OCI-LY7 (cell line): ENCODE measurements around the gene ARSJ. TPM values are rescaled to one million over a fixed set of nuclear protein-coding genes. Genes with fewer than 3 reads are reported as not detected.
A peak's percentile ranks its signal among the peaks of the same experiment; 100 is the strongest.

Experiments used
- BruUV-seq: library from RNA; stranded (reverse); fragments of 400-500 nt; replicated peaks from 2 replicates; lab custom pipeline; 2021; lab: Mats Ljungman, UMichigan
- CTCF ChIA-PET: fragments of 300-600 bp; sonication (Branson Sonifier 250); formaldehyde crosslinking; loops from one replicate; lab custom pipeline; 2022; ENCODE audit warnings: antibody characterized with exemption; ENCODE audit not compliant: unreplicated experiment; lab: Charles Lee
- POLR2A ChIA-PET: fragments of 300-600 bp; sonication (Branson Sonifier 250); formaldehyde crosslinking; loops from one replicate; lab custom pipeline; 2022; ENCODE audit warnings: antibody characterized with exemption; lab: Charles Lee
- DNase-seq: peaks from one replicate; pipeline ENCODE4 v3.0.0-alpha.2; 2015; ENCODE audit warnings: low spot score
- H2AFZ ChIP-seq: fragments of 200-600 bp; sonication (generic), shearing (Covaris generic); 2 replicates; pipeline ENCODE4 v1.6.1; 2014; ENCODE audit warnings: mild to moderate bottlenecking, antibody characterized with exemption, low read length, moderate library complexity
- H3K27ac ChIP-seq: fragments of 200-600 bp; sonication (generic); 2 replicates; pipeline ENCODE4 v1.5.1; 2014; ENCODE audit warnings: mixed run types, low read depth, mild to moderate bottlenecking, moderate library complexity, low read length, inconsistent platforms; ENCODE audit not compliant: poor library complexity, severe bottlenecking
- H3K36me3 ChIP-seq: fragments of 200-600 bp; sonication (generic); 2 replicates; pipeline ENCODE4 v1.6.1; 2014; ENCODE audit warnings: mild to moderate bottlenecking, antibody characterized with exemption, low read length, moderate library complexity, mixed read lengths; ENCODE audit not compliant: insufficient read depth
- H3K4me1 ChIP-seq: fragments of 200-600 bp; sonication (generic); 2 replicates; pipeline ENCODE4 v1.5.1; 2014; ENCODE audit warnings: mild to moderate bottlenecking, low read length; ENCODE audit not compliant: insufficient read depth, poor library complexity, severe bottlenecking
- H3K4me2 ChIP-seq: fragments of 200-600 bp; sonication (generic); 2 replicates; pipeline ENCODE4 v1.6.1; 2014; ENCODE audit warnings: mild to moderate bottlenecking, low read length
- H3K4me3 ChIP-seq: fragments of 200-600 bp; sonication (generic); 2 replicates; pipeline ENCODE4 v1.5.1; 2014; ENCODE audit warnings: mild to moderate bottlenecking, low read depth, low read length; ENCODE audit not compliant: poor library complexity, severe bottlenecking
- H3K79me2 ChIP-seq: fragments of 200-600 bp; sonication (generic); 2 replicates; pipeline ENCODE4 v1.6.1; 2016; ENCODE audit warnings: low read depth, mild to moderate bottlenecking, low read length, moderate library complexity, mixed read lengths; ENCODE audit not compliant: insufficient read depth
- H3K9me2 ChIP-seq: fragments of 200-600 bp; sonication (generic); 2 replicates; pipeline ENCODE4 v1.6.1; 2016; ENCODE audit warnings: mild to moderate bottlenecking, low read length, mixed read lengths; ENCODE audit not compliant: insufficient read depth
- H3K9me3 ChIP-seq: fragments of 200-600 bp; sonication (generic); 2 replicates; pipeline ENCODE4 v1.6.1; 2014; ENCODE audit warnings: mild to moderate bottlenecking, mixed run types, low read length, mixed read lengths
- H4K20me1 ChIP-seq: fragments of 200-600 bp; sonication (generic); 2 replicates; pipeline ENCODE4 v1.6.1; 2014; ENCODE audit warnings: mild to moderate bottlenecking, antibody characterized with exemption, low read length, moderate library complexity, mixed read lengths; ENCODE audit not compliant: insufficient read depth
- CTCF ChIP-seq: fragments of 200-600 bp; sonication (generic); conservative IDR thresholded peaks from 2 replicates; pipeline ENCODE4 v1.5.1; 2014; ENCODE audit warnings: mild to moderate bottlenecking, antibody characterized with exemption, low read length, moderate library complexity, mixed read lengths
- EZH2phosphoT487 ChIP-seq: fragments of 200-600 bp; sonication (generic); IDR thresholded peaks from 2 replicates; pipeline ENCODE4 v1.6.1; 2018; ENCODE audit warnings: low read depth, borderline replicate concordance, mild to moderate bottlenecking, mixed run types, antibody characterized with exemption, low read length, moderate library complexity, mixed read lengths
- intact Hi-C: fragments of 100-400 bp; cut with micrococcal nuclease; formaldehyde crosslinking; loops from one replicate; pipeline ENCODE4 v1.10.0; 2022; ENCODE audit not compliant: unreplicated experiment
- total RNA-seq, 2 experiments: library from RNA; depleted of rRNA in 1 of 2; stranded (reverse); fragments of >200 nt in 1 of 2; shearing (Covaris generic) in 1 of 2; gene quantifications; 2 replicates each; pipeline ENCODE4 v1.2.3, GENCODE V29; 2014 to 2022

Gene ARSJ
- total RNA-seq, 2 experiments from 2014 or later = not detected

GRCh38 chr4:113952452-113953029, 26.9 kb downstream of the ARSJ start:
- no peaks in the 10 kb centered on the region for H3K79me2 ChIP-seq
- peak; percentile 50 for DNase-seq
- no peaks in the 10 kb centered on the region for H3K36me3 ChIP-seq
- no peak overlapping the region for H2AFZ ChIP-seq
- TF ChIP-seq EZH2phosphoT487 (no peak), CTCF (peak; percentile 85)
- intact Hi-C loops = loop anchor here (2.0 to 5.0 kb wide), 2 partner anchors 120 to 558 kb away; no protein-coding TSS in a partner anchor
- no peak overlapping the region for H3K4me3 ChIP-seq
- H4K20me1 ChIP-seq = no peaks in the 10 kb centered on the region
- POLR2A ChIA-PET = interaction anchor here (0.6 to 0.7 kb wide), 2 partner anchors 9 to 13 kb away, joined by 3 read pairs; no protein-coding TSS in a partner anchor
- no peak overlapping the region for H3K4me2 ChIP-seq
- H3K9me2 ChIP-seq = no peaks in the 10 kb centered on the region
- CTCF ChIA-PET = no interaction called here
- H3K4me1 ChIP-seq = no peaks in the 10 kb centered on the region
- no TSS peak for BruUV-seq
- no peak overlapping the region for H3K27ac ChIP-seq
- H3K9me3 ChIP-seq = no peaks in the 10 kb centered on the region

- Histone ChIP-seq H3K36me3 (no peaks in the 10 kb centered on the region), H4K20me1 (no peaks in the 10 kb centered on the region), H3K79me2 (no peaks in the 10 kb centered on the region), H3K9me3 (no peaks in the 10 kb centered on the region), H3K9me2 (no peaks in the 10 kb centered on the region), H3K4me3 (no peak overlapping the region), H2AFZ (no peak overlapping the region), H3K4me2 (no peak overlapping the region), H3K27ac (no peak overlapping the region), H3K4me1 (no peaks in the 10 kb centered on the region)
- TF ChIP-seq EZH2phosphoT487 = no peak
- no peak for TF ChIP-seq CTCF
- intact Hi-C loops = loop anchor here (5.0 kb wide), 1 partner anchor 121 kb away; no protein-coding TSS in a partner anchor
- BruUV-seq = no TSS peak
- POLR2A ChIA-PET = interaction anchor here (0.7 kb wide), 1 partner anchor 33 kb away, joined by 3 read pairs; no protein-coding TSS in a partner anchor
- no peak for DNase-seq
- CTCF ChIA-PET = no interaction called here
These were observed 28.2 kb downstream of the ARSJ start for GRCh38 chr4:113951263-113951662.

GRCh38 chr4:113950207-113950606, 29.2 kb downstream of the ARSJ start:
- no peak overlapping the region for H3K4me2 ChIP-seq
- ChIA-PET CTCF (no interaction called here), POLR2A (interaction anchor here (0.5 to 1.7 kb wide), 5 partner anchors 10 to 72 kb away, joined by 3 read pairs; no protein-coding TSS in a partner anchor)

More at GRCh38 chr4:113950207-113950606, 29.2 kb downstream of the ARSJ start:
- no peaks in the 10 kb centered on the region for H3K4me1 ChIP-seq
- DNase-seq = no peak
- intact Hi-C loops = loop anchor here (5.0 kb wide), 1 partner anchor 122 kb away; no protein-coding TSS in a partner anchor
- no peak overlapping the region for H3K27ac ChIP-seq
- H2AFZ ChIP-seq = no peak overlapping the region
- H3K9me3 ChIP-seq = no peaks in the 10 kb centered on the region
- TF ChIP-seq CTCF (no peak), EZH2phosphoT487 (no peak)
- no TSS peak for BruUV-seq
- H3K9me2 ChIP-seq = no peaks in the 10 kb centered on the region
- H3K4me3 ChIP-seq = no peak overlapping the region
- H4K20me1 ChIP-seq = no peaks in the 10 kb centered on the region
- H3K36me3 ChIP-seq = no peaks in the 10 kb centered on the region
- no peaks in the 10 kb centered on the region for H3K79me2 ChIP-seq
